Mesothelial cell of epicardium (in vitro differentiated cells): Measurements from ENCODE around the gene SLC6A19. TPM values are rescaled to one million over a fixed set of nuclear protein-coding genes. Genes with fewer than 3 reads are reported as not detected.

Source experiments
- DNase-seq, 2 experiments: peaks; one replicate each; pipeline ENCODE4 v3.0.0; 2021; ENCODE audit warnings: low spot score in 2 of 2; ENCODE audit not compliant: unreplicated experiment in 2 of 2
- H3K27ac Mint-ChIP-seq: 2 replicates; pipeline ENCODE4 v1.8.0; 2021; ENCODE audit warnings: mixed read lengths
- H3K27me3 Mint-ChIP-seq: 2 replicates; pipeline ENCODE4 v1.8.0; 2021; ENCODE audit warnings: low read depth, mixed read lengths
- H3K36me3 Mint-ChIP-seq: 2 replicates; pipeline ENCODE4 v1.8.0; 2021; ENCODE audit warnings: mixed read lengths
- H3K4me1 Mint-ChIP-seq: 2 replicates; pipeline ENCODE4 v1.8.0; 2021; ENCODE audit warnings: mixed read lengths
- H3K4me3 Mint-ChIP-seq: 2 replicates; pipeline ENCODE4 v1.8.0; 2021; ENCODE audit warnings: mild to moderate bottlenecking, moderate library complexity, mixed read lengths
- H3K9me3 Mint-ChIP-seq: 2 replicates; pipeline ENCODE4 v1.8.0; 2021; ENCODE audit warnings: mixed read lengths
- total RNA-seq: library from RNA; stranded (reverse); gene quantifications from 3 replicates; pipeline ENCODE4 v1.2.1, GENCODE V29; 2021
- TF ChIP-seq, protein P1 (sequence below): fragments of 200-600 bp; sonication (generic); IDR thresholded peaks from one replicate; pipeline ENCODE4 v1.5.0; 2021; ENCODE audit warnings: antibody characterized with exemption; ENCODE audit not compliant: unreplicated experiment

Gene SLC6A19
- total RNA-seq, 1 donor from 2014 or later = not detected

DNA sequence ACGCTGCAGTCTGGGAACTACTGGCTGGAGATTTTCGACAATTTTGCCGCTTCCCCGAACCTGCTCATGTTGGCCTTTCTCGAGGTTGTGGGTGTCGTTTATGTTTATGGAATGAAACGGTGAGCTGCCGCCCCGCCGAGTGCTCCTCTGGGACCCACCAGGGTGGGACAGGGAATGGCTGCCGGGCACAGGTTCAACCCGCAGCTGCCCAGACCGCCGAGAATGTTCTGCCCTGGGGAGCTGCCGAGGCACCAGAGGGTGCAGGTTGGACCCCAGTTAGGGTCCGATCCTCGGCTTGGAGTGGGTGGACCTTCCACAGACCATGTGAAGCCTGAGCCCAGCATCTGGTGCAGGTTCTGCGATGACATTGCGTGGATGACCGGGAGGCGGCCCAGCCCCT, 42.9 kb downstream of the SLC6A19 start:
- peaks cover 18% of the 10 kb centered on the region for H3K27me3 Mint-ChIP-seq
- H3K27ac Mint-ChIP-seq = no peak overlapping the region
- no peaks in the 10 kb centered on the region for H3K4me1 Mint-ChIP-seq
- H3K9me3 Mint-ChIP-seq = no peaks in the 10 kb centered on the region
- TF ChIP-seq, protein P1, sequence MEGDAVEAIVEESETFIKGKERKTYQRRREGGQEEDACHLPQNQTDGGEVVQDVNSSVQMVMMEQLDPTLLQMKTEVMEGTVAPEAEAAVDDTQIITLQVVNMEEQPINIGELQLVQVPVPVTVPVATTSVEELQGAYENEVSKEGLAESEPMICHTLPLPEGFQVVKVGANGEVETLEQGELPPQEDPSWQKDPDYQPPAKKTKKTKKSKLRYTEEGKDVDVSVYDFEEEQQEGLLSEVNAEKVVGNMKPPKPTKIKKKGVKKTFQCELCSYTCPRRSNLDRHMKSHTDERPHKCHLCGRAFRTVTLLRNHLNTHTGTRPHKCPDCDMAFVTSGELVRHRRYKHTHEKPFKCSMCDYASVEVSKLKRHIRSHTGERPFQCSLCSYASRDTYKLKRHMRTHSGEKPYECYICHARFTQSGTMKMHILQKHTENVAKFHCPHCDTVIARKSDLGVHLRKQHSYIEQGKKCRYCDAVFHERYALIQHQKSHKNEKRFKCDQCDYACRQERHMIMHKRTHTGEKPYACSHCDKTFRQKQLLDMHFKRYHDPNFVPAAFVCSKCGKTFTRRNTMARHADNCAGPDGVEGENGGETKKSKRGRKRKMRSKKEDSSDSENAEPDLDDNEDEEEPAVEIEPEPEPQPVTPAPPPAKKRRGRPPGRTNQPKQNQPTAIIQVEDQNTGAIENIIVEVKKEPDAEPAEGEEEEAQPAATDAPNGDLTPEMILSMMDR = no peak
- DNase-seq = no peak
- H3K36me3 Mint-ChIP-seq = no peaks in the 10 kb centered on the region
- H3K4me3 Mint-ChIP-seq = no peak overlapping the region

DNA sequence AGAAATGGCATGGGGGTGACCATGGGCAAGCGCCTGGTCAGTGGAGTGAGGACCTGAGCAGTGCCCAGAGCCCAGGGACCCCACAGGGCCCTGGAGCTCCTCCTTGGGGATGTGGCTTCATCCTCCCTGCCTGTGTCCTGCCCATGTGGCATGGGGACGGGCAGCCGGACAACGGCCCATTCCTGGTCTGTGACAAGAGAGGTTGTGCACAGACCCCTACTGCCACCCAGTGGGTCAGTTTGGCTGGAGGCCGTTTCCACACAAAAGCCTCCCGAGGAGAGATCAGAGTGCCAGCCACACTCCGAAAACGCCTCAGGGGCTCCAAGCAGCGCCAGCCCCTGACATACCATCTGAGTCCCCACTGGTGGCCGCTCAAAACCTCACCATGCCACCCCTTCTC, 43.6 kb downstream of the SLC6A19 start:
- no peaks in the 10 kb centered on the region for H3K4me1 Mint-ChIP-seq
- no peak overlapping the region for H3K27ac Mint-ChIP-seq
- H3K36me3 Mint-ChIP-seq = no peaks in the 10 kb centered on the region
- TF ChIP-seq, protein P1 = no peak
- no peak overlapping the region for H3K4me3 Mint-ChIP-seq
- no peak for DNase-seq
- no peaks in the 10 kb centered on the region for H3K9me3 Mint-ChIP-seq
- H3K27me3 Mint-ChIP-seq = peaks cover 21% of the 10 kb centered on the region

DNA sequence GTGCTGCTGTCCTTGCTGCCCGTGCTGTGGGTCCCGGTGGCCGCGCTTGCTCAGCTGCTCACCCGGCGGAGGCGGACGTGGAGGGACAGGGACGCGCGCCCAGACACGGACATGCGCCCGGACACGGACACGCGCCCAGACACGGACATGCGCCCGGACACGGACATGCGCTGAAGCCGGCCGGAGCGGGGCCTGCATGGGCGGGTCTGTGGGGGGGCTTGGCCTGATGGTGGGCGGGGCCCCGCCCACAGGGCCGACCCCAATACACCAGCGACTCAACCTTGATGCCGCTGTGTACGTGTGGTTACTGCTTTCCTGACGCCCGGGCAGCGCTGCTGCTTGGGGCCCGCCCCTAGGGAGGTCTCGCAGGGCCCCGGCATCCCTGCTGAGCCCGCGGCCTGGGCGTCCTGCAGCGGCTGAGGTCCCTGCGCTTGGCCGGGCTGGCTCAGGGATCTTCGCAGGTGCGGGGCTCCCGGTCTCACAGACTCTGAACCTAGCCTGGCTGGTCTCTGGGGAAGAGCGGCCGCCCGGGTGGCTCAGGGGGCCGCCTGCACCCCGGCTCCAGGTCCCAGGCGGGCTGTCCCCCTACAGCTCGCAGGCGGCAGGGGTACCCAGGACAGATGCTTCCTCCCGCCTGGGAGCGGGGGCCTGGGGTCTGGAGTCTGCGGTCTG, 44.6 kb downstream of the SLC6A19 start:
- Mint-ChIP-seq H3K27me3 (peaks cover 26% of the 10 kb centered on the region), H3K4me3 (no peak overlapping the region), H3K9me3 (no peaks in the 10 kb centered on the region), H3K27ac (no peak overlapping the region), H3K4me1 (no peaks in the 10 kb centered on the region), H3K36me3 (no peaks in the 10 kb centered on the region)
- DNase-seq = no peak
- TF ChIP-seq, protein P1 = no peak

DNA sequence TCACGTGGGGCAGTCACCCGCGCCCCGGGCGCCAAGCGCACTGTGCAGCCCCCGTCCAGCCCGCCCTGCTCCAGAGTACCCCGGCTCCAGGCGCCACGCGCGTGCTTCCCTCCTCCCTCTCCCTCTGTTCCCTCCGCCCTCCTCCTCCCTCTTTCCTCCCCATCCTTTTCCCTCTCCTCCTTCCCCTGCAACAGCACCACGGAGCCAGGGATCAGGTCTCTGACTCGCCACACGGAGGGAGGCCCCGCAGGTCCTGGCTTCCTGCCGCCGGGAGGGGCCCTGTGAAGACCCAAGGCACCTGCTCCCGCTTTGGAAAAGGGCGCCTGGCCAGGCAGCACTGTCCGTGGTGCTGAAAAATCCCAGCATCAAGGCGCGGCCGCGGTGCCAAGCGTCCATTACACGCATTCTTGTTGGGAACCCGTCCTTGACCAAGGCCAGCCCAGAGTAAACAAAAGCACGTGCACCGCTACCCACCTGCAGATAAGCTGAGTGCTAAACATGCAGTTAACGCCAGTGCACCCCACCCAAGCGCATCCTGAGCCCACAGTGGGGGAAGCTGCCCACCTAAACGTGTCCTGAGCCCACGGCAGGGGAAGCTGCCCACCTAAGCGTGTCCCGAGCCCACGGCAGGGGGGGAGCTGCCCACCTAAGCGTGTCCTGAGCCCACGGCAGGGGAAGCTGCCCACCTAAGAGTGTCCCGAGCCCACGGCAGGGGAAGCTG, 45.5 kb downstream of the SLC6A19 start:
- no peaks in the 10 kb centered on the region for H3K36me3 Mint-ChIP-seq
- no peaks in the 10 kb centered on the region for H3K9me3 Mint-ChIP-seq
- TF ChIP-seq, protein P1 = no peak
- DNase-seq = peak; percentile 60 to 81
- no peak overlapping the region for H3K27ac Mint-ChIP-seq
- H3K4me1 Mint-ChIP-seq = no peaks in the 10 kb centered on the region
- peaks cover 24% of the 10 kb centered on the region for H3K27me3 Mint-ChIP-seq
- no peak overlapping the region for H3K4me3 Mint-ChIP-seq

DNA sequence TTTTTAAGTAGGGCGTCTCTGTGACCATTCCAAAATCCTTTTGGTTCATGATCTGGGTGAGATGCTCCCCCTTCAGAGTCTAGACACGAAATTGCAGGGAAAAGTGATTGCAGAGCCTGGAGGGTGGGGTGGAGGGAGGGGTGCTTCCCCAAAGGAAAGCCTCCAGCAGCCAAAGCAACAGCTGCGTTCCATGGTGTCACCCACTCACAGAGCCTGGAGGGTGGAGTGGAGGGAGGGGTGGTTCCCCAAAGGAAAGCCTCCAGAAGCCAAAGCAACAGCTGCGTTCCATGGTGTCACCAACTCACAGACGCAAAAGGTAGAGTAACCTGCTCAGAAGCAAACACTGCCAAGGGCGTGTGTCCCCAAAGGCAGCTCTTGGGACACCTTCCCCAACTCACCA, 46.4 kb downstream of the SLC6A19 start:
- DNase-seq = no peak
- TF ChIP-seq, protein P1 = no peak
- Mint-ChIP-seq H3K36me3 (no peaks in the 10 kb centered on the region), H3K9me3 (no peaks in the 10 kb centered on the region), H3K27ac (no peak overlapping the region), H3K4me3 (no peak overlapping the region), H3K27me3 (peaks cover 24% of the 10 kb centered on the region), H3K4me1 (no peaks in the 10 kb centered on the region)
